Stimulated activated naive CD4-positive, alpha-beta T cell treated with Interleukin-2 at 50 U/mL for 16 hours (primary cell): ENCODE measurements around the gene HSD3B7.
"Not testable (repeated sequence)": the region's sequence is repeated elsewhere in the genome, so short reads cannot be mapped to it uniquely, and the experiment has no call there.

Source experiments
- DNase-seq: peaks from one replicate; lab custom pipeline; 2025; lab: John Stamatoyannopoulos, UW

Gene HSD3B7

DNA sequence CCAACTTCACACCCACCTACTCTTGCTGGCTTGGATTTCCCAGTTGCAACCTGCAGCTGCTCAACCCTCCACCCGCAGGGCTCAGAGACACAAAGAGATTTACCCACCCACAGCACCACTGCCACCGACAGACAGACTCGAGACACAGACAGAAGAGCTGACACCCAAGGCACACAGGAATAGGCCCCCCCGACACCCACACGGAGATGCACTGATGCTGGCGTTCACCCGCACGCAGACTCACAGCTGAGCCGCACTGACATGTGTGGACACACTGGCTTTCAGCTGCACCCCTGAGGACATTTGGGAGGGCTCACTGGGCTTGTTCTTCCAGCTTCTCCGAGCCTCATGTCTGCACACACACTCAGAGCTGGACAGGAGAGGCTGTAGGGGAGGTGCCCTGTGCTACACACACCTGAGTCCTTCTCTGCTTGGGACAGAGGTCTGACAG lies 17.3 kb downstream of the HSD3B7 start:
- DNase-seq, result no peak

DNA sequence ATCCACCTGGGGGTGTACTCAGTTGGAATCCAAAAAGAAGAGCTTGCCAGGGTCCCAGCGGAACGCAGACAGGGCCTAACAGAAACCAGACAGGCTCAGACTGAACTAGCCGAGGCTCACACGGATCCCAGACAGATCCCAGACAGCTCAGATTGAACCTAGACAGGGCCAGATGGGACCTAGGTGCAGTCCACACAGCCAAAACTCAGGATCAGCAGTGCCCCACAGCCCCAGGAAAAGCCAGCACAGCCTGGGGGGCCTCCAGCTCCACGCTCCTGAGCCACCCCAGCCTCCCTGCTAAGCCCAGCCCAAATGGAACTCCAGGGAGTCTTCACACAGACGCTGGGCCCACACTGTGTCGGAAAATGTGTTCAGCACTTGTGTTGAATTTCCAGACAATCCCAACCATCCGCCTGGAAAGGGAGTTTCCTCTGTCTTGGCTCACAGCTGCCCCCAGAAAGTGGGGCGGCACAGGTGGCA lies 17.9 kb downstream of the HSD3B7 start:
- DNase-seq, result no peak

DNA sequence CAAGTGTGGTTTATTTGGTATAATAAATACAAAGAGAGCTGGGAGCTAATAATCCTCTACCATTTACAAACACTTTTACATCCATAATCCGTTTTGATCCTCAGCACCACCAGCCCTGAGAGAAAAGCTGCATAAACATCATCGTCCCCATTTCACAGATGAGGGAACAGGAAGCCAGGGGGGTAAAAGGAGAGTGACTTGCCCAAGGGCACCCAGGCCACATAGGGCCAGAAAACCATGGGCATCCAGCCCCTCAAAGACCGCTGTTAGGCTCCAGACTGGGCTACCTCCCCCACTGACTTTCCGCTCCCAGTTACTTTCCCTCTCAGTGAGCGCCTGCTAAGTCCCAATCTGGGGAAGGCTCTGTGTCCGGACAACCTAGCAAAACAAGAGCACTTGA lies 18.7 kb downstream of the HSD3B7 start:
- DNase-seq, result no peak

DNA sequence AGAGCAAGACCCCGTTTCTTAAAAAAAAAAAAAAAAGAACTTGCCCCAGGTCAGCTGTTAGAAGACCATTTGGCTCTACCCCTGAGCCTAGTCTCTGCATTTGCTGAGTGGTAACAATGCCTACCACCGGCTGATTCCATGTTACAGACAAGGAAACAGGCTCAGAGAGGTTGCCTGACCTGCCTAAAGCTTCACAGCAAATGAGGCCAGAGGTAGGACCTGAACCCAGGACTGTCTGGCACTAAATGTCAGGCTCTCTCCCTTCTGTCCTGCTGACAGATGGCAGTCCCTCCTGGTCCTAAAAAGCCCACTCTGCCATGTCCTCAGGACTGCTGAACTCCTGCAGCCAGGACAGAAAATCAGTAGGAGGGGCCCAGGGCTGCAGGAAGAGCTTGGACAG lies 19.7 kb downstream of the HSD3B7 start:
- DNase-seq, result no peak

DNA sequence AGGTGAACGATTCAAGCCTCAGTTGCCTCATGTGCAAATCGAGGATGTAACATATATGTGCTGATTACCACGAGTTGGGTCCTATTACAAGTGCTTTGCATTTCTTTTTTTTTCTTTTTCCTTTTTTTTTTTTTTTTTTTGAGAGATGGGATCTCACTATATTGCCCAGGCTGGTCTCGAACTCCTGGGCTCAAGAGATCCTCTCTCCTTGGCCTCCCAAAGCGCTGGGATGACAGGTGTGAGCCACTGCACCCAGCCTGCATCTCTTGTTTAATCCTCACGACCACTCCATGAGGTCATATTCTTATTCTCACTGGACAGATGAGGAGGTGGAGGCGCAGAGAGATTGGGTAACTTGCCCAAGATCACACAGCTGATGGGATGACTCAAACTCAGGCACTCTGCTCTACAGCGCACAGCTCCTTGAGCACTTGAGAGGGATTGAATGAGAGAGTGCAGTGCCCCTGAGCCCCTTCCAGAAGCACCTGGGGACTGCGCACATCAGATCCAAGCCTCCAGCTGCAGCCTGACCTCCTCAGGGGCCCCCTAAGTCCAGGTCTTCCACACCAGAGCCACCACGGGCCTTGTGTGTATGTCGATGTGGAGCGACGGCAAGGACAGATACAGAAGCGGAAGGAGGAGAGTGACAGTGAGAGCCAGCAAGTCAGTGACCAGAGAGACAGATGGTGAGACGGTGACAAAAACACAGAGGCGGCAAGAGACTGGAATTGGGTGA lies 20.5 kb downstream of the HSD3B7 start:
- DNase-seq, result no peak

DNA sequence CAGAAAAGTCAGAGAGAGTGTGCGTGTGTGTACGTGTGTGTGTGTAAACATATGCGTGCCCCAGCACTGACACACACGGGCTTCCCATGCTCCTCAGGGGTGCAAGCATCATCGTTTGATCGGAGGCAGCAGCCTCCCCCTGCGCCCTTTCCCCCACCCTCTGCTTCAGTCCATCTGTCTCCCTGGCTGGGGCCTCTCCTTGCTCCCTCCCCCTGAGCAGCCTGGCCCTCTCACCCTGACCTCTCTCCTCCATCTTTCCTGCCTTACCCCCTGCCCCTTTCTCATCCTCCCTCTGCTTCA lies 21.0 kb downstream of the HSD3B7 start:
- DNase-seq, result no peak

DNA sequence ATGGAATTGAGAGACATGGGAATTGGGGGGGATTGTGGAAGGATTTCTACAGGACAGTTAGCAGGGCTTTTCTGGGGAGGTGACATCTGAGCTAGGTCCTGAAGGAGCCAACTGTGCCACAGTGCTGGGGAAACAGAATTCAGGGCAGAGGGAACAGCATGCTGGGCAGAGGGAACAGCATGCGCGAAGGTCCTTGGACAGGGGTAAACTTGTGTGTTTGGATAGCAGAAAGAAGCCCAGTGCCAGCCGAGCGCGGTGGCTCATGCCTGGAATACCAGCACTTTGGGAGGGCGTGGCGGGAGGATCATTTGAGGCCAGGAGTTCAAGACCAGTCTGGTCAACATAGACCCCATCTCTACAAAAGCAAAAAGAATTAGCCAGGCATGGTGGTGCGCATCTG lies 21.6 kb downstream of the HSD3B7 start:
- DNase-seq, result no peak

DNA sequence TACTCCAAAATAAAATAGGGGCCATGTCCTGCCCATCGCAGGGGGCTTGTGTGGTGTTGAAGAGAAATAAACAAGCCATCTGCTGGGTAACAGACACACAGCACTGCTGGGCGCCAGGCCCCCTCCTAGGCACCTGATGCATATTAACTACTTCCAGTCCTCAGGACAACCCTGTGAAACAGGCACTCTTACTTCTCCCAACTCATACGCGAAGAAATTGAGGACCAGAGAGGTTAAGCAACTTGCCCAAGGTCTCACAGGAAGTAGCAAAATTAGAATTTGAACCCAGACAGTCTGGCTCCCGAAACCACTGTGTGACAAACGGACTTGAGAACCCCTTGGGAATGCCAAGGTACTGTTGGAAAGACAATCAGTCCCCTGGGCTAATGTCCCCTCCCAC lies 22.7 kb downstream of the HSD3B7 start:
- no peak for DNase-seq

DNA sequence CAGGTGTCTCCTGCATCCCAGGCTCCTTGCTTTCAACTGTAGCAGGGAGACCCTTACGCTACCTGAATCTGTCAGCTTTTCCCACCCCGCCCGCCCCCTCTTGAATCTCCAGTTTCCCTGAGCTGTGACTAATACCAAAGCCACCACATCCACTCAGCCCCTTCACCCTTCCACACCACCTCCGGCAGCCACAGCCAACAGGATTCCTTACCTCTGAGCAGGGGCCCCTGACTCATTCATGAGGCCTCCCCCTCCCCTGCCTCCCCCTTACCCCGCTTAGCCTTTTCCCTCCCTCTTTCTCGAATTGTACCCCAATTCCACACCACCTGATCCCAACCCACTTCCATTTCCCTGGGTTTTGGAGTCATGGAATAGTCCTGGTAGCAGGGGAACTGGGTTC lies 23.1 kb downstream of the HSD3B7 start:
- DNase-seq, result no peak

DNA sequence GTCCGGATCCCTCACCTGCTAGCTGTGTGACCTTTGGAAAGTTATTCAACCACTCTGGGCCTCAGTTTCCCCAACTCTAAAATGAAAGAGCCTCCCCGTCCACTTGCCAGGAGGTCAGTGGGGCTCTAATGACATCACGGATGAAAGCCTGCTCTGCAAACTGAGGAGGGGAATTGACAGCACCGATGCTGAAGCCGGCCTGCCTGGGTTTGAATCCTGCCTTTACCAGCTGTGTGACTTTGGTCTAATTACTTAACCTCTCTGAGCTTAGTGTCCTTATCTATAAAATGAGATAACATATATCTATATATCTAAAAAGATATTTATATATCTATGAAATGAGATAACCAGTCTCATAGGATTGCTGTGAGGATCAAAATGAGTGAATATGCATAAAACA lies 23.5 kb downstream of the HSD3B7 start:
- no peak for DNase-seq

DNA sequence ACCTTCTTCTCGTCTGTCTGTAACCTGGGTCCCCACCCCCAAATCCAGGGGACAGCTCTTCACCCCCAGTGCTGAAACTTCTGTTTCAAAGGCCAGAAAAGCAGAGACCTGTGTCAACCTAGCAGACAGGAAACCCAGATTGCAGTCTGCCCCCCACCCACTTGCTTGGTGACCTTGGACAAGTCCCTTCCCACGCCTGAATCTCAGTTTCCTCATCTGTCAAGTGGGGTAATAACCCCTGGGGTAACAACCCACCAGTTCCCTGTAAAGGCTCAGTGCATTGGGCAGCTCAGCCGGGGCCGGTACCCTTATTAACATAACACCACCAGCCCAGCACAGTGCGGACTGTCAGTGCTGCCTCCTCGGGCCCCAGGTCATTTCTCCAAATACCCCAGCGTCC lies 24.1 kb downstream of the HSD3B7 start:
- DNase-seq, result no peak

DNA sequence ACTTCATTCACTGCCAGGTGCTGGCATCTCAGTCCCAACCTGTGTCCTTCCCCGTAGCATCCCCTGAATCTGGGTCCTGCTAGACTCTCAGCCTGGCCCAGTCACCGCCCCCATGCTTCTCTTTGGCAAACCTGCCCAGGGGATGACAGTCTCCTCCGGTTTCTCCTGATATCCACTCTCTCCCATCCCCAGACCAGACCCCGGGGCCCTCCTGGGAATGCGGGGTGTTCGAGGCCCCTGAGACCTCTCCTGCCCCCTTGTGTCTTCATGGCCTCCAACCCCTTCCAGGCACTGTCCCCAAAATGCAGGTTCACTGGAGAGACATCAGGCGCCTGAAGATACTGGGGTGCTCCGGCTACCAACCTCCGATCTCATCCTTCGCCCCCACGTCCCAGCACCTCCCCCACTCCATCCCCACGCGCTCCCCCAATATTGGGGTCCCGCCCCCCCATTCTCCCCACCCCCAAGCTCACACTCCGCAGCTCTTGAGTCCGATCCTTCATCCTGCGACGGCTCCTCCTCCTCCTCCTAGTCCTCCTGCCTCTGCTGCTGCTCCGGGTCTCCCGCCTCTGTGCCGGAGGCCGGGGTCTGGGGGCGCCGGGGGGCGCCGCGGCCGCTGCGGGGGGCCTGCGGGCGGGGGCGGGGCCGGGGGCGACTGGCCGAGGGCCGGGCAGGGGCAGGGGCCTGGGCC lies 25.0 kb downstream of the HSD3B7 start:
- no peak for DNase-seq

DNA sequence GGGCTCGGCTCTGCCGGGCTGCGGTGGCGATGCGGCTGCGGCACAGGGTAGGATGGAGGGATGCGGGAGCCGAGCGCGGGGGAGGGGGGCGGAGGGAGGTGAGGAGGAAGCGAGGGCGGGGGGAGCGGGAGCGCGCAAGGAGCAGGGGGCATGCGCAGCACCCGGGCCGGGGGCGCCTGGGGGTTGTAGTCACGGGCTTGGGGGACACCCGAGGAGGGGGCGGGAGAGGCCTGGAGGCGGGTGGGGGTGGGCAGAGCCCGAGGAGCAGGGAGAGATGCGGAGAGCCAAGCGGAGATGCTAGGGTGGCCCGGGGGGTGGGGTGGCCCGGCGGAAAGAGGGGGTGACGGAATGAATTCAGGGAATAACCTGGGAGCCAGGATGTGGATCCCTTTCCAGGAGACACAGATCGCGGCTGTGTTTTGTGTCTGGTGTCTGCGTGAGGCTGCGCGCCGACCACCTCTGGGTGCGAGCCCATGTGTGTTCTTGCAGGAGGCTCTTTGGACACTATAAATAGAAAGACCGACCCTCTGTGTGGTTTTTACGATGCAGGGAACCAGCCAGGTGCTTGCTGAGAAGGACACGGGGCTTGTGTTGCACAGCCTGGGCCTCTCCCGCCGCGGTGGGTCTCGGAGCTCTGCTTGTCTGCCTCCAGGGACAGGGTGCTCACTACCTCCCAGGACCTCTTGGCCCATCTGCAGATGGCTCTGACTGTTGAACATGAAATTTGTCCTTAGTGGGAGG lies 25.7 kb downstream of the HSD3B7 start, which contains the start of gene STX1B:
Gene STX1B (minus strand): TSS at position 54 of the 741 bp plus-strand sequence. CDS start 242 bp downstream, outside the sequence.
- peak; percentile 8 for DNase-seq

DNA sequence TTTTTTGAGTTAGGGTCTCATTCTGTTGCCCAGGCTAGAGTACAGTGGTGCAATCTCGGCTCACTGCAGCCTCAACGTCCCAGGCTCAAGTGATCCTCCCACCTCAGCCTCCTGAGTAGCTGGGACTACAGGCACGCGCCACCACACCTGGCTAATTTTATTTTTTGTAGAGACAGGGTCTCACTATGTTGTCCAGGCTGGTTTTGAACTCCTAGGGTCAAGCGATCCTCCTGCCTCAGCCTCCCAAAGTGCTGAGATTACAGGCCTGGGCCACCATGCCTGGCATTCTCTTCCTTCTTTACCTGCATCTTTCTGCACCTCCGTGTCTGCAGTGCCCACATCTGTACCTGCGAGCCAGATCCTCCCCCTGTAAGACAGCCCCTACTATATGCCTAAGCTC lies 26.8 kb downstream of the HSD3B7 start:
- not testable (repeated sequence) for DNase-seq

DNA sequence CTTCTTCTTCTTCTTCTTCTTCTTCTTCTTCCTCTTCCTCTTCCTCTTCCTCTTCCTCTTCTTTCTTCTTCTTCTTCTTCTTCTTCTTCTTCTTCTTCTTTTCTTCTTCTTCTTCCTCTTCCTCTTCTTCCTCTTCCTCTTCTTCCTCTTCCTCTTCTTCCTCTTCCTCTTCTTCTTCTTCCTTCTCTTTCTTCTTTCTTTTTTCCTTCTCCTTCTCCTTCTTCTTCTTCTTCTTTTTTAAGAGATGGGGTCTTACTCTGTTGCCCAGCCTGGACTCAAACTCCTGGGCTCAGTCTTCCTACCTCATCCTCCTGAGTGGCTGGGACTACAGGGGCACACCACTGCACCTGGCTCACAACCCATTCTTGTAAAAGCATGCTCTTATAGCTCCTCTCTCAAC lies 28.3 kb downstream of the HSD3B7 start:
- DNase-seq, result not testable (repeated sequence)

DNA sequence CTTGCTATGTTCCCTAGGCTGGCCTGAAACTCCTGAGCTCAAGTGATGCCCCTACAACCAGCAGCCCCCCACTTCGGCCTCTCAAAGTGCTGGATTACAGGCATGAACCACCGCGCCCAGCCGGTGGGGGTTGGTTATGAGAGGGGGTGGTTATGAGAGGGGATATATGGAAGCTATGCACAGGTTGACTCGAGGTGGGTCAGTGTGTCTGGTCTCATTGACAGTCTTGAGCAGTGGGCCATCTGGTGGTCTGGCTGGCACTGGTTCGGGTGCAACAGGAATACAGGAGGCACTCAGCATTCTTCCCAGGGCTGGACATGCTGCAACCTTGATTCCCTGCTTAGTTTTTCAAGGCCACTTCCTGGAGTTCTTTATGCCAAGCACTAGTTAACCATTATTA lies 31.0 kb downstream of the HSD3B7 start:
- no peak for DNase-seq

DNA sequence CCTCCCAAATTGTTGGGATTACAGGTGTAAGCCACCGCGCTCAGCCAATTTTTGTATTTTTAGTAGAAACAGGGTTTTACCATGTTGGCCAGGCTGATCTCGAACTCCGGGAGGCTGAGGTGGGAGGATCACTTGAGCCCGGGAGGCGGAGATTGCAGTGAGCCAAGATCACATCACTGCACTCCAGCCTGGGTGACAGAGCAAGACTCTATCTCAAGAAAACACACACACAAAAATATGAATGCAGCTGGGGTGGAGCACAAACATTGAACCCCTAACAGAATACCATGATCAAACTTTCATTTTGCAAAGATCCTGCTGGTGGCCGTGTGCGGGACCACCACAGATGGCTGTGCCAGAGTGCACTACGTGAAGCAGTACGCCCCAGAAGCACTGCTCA lies 32.7 kb downstream of the HSD3B7 start:
- not testable (repeated sequence) for DNase-seq

DNA sequence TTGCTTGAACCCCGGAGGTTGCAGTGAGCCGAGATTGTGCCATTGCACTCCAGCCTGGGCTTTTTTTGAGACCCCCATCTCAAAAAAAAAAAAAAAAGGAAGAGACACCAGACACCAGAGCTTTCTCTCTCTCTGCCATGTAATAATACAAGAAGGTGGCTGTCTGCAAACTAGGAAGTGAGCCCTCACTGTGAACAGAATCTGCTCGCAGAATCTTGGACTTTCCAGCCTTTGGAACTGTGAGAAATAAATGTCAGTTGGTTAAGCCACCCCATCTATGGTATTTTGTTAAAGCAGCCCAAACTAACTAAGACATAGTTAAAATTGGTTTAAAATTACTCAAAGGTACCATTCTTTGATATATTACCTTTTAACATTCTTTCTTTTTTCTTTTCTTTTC lies 35.5 kb downstream of the HSD3B7 start:
- no peak for DNase-seq

DNA sequence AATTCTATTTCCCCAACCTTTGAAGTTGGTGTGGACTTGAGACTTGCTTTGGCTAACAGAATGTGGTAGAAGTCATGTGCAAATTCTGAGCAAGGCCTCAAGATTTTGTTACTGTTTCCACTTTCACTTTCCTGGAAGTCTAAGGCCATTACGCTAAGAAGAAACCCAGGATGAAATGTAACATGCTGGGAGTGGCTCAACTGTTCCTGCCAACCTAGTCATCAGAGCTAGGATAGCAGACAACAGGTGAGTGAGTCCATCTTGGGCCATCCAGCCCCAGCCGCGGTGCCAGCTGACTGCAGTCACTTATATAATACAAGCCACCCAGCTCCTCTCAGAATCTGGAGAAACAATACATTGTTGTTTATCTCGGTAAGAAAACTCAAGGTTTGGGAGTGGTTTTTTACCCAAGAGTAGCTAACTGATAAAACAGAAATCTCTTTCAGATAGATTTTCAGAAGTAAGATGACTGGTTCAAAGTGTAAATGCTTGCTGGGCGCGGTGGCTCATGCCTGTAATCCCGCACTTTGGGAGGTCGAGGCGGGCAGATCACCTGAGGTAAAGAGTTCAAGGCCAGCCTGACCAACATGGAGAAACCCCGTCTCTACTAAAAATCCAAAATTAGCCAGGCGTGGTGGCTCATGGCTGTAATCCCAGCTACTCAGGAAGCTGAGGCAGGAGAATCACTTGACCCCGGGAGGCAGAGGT lies 37.7 kb downstream of the HSD3B7 start:
- no peak for DNase-seq

DNA sequence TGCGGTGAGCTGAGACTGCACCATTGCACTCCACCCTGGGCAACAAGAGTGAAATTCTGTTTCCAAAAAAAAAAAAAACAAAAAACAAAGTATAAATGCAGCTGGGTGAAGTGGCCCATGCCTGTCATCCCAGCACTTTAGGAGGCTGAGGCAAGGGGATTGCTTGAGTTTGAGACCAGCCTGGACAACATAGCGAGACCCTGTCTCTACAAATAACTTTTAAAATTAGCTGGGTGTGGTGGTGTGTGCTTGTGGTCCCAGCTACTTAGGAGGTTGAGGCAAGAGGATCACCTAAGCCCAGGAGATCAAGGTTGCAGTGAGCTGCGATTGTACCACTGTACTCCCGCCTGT lies 38.2 kb downstream of the HSD3B7 start:
- no peak for DNase-seq

DNA sequence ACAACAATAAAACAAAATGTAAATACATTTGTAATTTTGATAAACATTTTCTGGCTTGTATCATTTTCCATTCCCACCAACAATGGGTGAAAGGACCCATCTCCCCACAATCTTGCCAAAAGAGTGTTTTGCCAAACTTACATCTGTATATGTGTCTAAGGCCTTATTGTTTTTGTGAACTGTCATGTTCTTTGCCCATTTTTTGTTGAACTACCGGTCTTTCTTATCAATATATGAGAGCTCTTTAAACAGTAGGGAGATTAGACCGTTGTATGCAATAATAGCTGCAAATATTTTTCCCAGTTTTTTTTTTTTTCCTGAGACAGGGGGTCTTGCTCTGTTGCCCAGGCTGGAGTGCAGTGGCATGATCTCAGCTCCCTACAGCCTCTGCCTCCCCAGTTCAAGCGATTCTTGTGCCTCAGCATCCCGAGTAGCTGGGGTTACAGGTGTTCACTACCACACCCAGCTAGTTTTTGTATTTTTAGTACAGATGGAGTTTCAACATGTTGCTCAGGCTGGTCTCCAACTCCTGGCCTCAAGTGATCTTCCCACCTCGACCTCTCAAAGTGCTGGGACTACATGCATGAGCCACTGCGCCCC lies 38.7 kb downstream of the HSD3B7 start:
- no peak for DNase-seq

DNA sequence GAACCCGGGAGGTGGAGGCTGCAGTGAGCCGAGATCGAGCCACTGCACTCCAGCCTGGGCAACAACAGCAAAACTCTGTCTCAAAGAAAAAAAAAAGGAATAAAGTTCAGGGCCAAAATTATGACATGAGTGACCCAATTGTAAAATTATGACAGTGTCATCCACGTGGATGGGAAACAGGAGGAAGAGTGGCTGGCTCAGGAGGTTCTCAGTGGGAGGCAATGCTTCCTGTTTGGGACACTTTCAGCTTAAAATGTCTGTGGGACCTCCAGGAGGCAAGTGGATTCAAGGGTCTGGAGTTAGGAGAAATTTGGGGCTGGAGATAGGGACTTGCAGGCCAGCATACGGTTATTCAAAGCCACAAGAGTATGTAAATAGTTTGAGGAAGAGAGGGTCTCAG lies 40.3 kb downstream of the HSD3B7 start:
- DNase-seq, result no peak
